SK-N-SH treated with all-trans-retinoic acid at 6 μM for 48 hours (cell line): ENCODE results near the gene ARHGAP15.

Experiments used
- ATAC-seq: fragments of 200-7000 bp; cut with Tn5 transposase; 3 replicates; pipeline ENCODE4 v1.9.1; 2020; ENCODE audit warnings: mild to moderate bottlenecking, moderate library complexity
- ARNTL ChIP-seq: fragments of 450-650 bp; formaldehyde crosslinking; IDR thresholded peaks from 2 replicates; pipeline ENCODE4 v1.5.0; 2020; ENCODE audit warnings: low read depth, mild to moderate bottlenecking, moderate library complexity, borderline replicate concordance
- BACH2 ChIP-seq: fragments of 250-450 bp; sonication (Bioruptor Pico); IDR thresholded peaks from 2 replicates; pipeline ENCODE4 v1.9.0; 2021; ENCODE audit warnings: mild to moderate bottlenecking, borderline replicate concordance
- CSDC2 ChIP-seq: fragments of 250-450 bp; sonication (Bioruptor Pico); IDR thresholded peaks from 2 replicates; pipeline ENCODE4 v1.5.0; 2020; ENCODE audit warnings: mild to moderate bottlenecking, moderate library complexity
- ESRRG ChIP-seq: fragments of 250-450 bp; sonication (Bioruptor Pico); IDR thresholded peaks from 2 replicates; pipeline ENCODE4 v1.6.1; 2021; ENCODE audit warnings: mild to moderate bottlenecking
- GLIS3 ChIP-seq: fragments of 250-450 bp; sonication (Bioruptor Pico); IDR thresholded peaks from 2 replicates; pipeline ENCODE4 v1.5.0; 2020; ENCODE audit warnings: mild to moderate bottlenecking, moderate library complexity
- ISL1 ChIP-seq: fragments of 250-450 bp; sonication (Bioruptor Pico); IDR thresholded peaks from 2 replicates; pipeline ENCODE4 v2.1.2; 2022; ENCODE audit warnings: mild to moderate bottlenecking, moderate library complexity
- OSR1 ChIP-seq: fragments of 250-450 bp; sonication (Bioruptor Pico); IDR thresholded peaks from 2 replicates; pipeline ENCODE4 v1.8.0; 2022; ENCODE audit warnings: moderate library complexity, mild to moderate bottlenecking, inconsistent platforms
- PATZ1 ChIP-seq: fragments of 250-450 bp; sonication (Bioruptor Pico); IDR thresholded peaks from 2 replicates; pipeline ENCODE4 v1.8.0; 2020; ENCODE audit warnings: mild to moderate bottlenecking, moderate library complexity, borderline replicate concordance
- PPARA ChIP-seq: fragments of 250-450 bp; sonication (Bioruptor Pico); IDR thresholded peaks from 2 replicates; pipeline ENCODE4 v1.5.0; 2020; ENCODE audit warnings: mild to moderate bottlenecking, borderline replicate concordance
- RARB ChIP-seq: fragments of 250-450 bp; sonication (Bioruptor Pico); IDR thresholded peaks from 2 replicates; pipeline ENCODE4 v1.8.0; 2021; ENCODE audit warnings: mild to moderate bottlenecking, moderate library complexity
- SNAI2 ChIP-seq: fragments of 250-450 bp; sonication (Bioruptor Pico); IDR thresholded peaks from 2 replicates; pipeline ENCODE4 v1.5.0; 2020; ENCODE audit warnings: mild to moderate bottlenecking, moderate library complexity
- TCF4 ChIP-seq: fragments of 250-450 bp; sonication (Bioruptor Pico); IDR thresholded peaks from 2 replicates; pipeline ENCODE4 v1.8.0; 2021; ENCODE audit warnings: mild to moderate bottlenecking, moderate library complexity, borderline replicate concordance
- TOX ChIP-seq: fragments of 250-450 bp; sonication (Bioruptor Pico); IDR thresholded peaks from 2 replicates; pipeline ENCODE4 v1.8.0; 2021; ENCODE audit warnings: mild to moderate bottlenecking, moderate library complexity, borderline replicate concordance
- ZC3H10 ChIP-seq: fragments of 250-450 bp; sonication (Bioruptor Pico); IDR thresholded peaks from 2 replicates; pipeline ENCODE4 v1.5.1; 2021; ENCODE audit warnings: mild to moderate bottlenecking, moderate library complexity
- ZFP3 ChIP-seq: fragments of 250-450 bp; sonication (Bioruptor Pico); IDR thresholded peaks from 2 replicates; pipeline ENCODE4 v1.5.0; 2020; ENCODE audit warnings: mild to moderate bottlenecking, moderate library complexity
- ZFP30 ChIP-seq: fragments of 450-650 bp; formaldehyde crosslinking; IDR thresholded peaks from 2 replicates; pipeline ENCODE4 v1.5.0; 2022; ENCODE audit warnings: mild to moderate bottlenecking, moderate library complexity
- ZNF565 ChIP-seq: fragments of 450-650 bp; formaldehyde crosslinking; conservative IDR thresholded peaks from 2 replicates; pipeline ENCODE4 v1.5.0; 2020; ENCODE audit warnings: low read depth, mild to moderate bottlenecking, moderate library complexity
- ZNF70 ChIP-seq: fragments of 450-650 bp; formaldehyde crosslinking; IDR thresholded peaks from 2 replicates; pipeline ENCODE4 v1.5.0; 2020; ENCODE audit warnings: mild to moderate bottlenecking, moderate library complexity
- ZNF8 ChIP-seq: fragments of 450-650 bp; formaldehyde crosslinking; IDR thresholded peaks from 2 replicates; pipeline ENCODE4 v1.5.0; 2020; ENCODE audit warnings: mild to moderate bottlenecking, moderate library complexity
- TF ChIP-seq, protein P1 (sequence below): fragments of 250-450 bp; sonication (Bioruptor Pico); IDR thresholded peaks from 2 replicates; pipeline ENCODE4 v1.5.0; 2020; ENCODE audit warnings: mild to moderate bottlenecking, moderate library complexity
- TF ChIP-seq, protein P2 (sequence below): fragments of 250-450 bp; sonication (Bioruptor Pico); IDR thresholded peaks from 2 replicates; pipeline ENCODE4 v1.5.1; 2021; ENCODE audit warnings: mild to moderate bottlenecking, moderate library complexity
- TF ChIP-seq, protein P3 (sequence below): fragments of 250-450 bp; sonication (Bioruptor Pico); IDR thresholded peaks from 2 replicates; pipeline ENCODE4 v1.8.0; 2021; ENCODE audit warnings: low read depth, mild to moderate bottlenecking, moderate library complexity, borderline replicate concordance
- TF ChIP-seq, protein P4 (sequence below): fragments of 250-450 bp; sonication (Bioruptor Pico); IDR thresholded peaks from 2 replicates; pipeline ENCODE4 v1.5.1; 2020; ENCODE audit warnings: low read depth, mild to moderate bottlenecking, moderate library complexity

The ARHGAP15 gene

DNA sequence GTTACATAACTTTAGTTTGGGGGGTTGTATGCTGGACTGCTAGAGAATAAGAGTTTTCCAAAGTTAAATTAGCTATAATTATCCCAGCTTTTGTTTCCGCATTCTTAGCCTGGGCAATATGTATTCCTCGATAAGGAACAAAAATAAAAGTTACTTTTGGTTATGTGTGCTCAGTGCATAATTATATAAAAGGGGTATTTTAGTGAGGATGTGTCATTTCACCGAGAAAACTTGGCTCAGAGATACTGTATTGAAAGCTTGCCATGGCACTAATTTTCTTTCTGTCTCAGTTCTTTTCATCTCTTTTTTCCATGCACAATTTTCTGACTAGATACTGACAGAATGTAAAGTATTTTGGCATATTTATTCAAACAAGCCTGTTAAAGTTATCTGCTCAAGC is 28.2 kb downstream of the ARHGAP15 start:
- no peak for ATAC-seq
- no peak for TF ChIP-seq CSDC2 (CRISPR knock-in tag)
- no peak for TF ChIP-seq ESRRG (CRISPR knock-in tag)
- no peak for TF ChIP-seq ZNF565 (CRISPR knock-in tag)
- TF ChIP-seq, protein P1, sequence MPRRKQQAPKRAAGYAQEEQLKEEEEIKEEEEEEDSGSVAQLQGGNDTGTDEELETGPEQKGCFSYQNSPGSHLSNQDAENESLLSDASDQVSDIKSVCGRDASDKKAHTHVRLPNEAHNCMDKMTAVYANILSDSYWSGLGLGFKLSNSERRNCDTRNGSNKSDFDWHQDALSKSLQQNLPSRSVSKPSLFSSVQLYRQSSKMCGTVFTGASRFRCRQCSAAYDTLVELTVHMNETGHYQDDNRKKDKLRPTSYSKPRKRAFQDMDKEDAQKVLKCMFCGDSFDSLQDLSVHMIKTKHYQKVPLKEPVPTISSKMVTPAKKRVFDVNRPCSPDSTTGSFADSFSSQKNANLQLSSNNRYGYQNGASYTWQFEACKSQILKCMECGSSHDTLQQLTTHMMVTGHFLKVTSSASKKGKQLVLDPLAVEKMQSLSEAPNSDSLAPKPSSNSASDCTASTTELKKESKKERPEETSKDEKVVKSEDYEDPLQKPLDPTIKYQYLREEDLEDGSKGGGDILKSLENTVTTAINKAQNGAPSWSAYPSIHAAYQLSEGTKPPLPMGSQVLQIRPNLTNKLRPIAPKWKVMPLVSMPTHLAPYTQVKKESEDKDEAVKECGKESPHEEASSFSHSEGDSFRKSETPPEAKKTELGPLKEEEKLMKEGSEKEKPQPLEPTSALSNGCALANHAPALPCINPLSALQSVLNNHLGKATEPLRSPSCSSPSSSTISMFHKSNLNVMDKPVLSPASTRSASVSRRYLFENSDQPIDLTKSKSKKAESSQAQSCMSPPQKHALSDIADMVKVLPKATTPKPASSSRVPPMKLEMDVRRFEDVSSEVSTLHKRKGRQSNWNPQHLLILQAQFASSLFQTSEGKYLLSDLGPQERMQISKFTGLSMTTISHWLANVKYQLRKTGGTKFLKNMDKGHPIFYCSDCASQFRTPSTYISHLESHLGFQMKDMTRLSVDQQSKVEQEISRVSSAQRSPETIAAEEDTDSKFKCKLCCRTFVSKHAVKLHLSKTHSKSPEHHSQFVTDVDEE (CRISPR knock-in tag), result no peak
- no peak for TF ChIP-seq TOX
- TF ChIP-seq, protein P2, sequence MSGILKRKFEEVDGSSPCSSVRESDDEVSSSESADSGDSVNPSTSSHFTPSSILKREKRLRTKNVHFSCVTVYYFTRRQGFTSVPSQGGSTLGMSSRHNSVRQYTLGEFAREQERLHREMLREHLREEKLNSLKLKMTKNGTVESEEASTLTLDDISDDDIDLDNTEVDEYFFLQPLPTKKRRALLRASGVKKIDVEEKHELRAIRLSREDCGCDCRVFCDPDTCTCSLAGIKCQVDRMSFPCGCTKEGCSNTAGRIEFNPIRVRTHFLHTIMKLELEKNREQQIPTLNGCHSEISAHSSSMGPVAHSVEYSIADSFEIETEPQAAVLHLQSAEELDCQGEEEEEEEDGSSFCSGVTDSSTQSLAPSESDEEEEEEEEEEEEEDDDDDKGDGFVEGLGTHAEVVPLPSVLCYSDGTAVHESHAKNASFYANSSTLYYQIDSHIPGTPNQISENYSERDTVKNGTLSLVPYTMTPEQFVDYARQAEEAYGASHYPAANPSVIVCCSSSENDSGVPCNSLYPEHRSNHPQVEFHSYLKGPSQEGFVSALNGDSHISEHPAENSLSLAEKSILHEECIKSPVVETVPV (CRISPR knock-in tag), result no peak
- TF ChIP-seq, protein P3, sequence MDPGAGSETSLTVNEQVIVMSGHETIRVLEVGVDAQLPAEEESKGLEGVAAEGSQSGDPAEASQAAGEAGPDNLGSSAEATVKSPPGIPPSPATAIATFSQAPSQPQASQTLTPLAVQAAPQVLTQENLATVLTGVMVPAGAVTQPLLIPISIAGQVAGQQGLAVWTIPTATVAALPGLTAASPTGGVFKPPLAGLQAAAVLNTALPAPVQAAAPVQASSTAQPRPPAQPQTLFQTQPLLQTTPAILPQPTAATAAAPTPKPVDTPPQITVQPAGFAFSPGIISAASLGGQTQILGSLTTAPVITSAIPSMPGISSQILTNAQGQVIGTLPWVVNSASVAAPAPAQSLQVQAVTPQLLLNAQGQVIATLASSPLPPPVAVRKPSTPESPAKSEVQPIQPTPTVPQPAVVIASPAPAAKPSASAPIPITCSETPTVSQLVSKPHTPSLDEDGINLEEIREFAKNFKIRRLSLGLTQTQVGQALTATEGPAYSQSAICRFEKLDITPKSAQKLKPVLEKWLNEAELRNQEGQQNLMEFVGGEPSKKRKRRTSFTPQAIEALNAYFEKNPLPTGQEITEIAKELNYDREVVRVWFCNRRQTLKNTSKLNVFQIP (CRISPR knock-in tag), result no peak
- no peak for TF ChIP-seq ZFP30 (CRISPR knock-in tag)
- TF ChIP-seq, protein P4, sequence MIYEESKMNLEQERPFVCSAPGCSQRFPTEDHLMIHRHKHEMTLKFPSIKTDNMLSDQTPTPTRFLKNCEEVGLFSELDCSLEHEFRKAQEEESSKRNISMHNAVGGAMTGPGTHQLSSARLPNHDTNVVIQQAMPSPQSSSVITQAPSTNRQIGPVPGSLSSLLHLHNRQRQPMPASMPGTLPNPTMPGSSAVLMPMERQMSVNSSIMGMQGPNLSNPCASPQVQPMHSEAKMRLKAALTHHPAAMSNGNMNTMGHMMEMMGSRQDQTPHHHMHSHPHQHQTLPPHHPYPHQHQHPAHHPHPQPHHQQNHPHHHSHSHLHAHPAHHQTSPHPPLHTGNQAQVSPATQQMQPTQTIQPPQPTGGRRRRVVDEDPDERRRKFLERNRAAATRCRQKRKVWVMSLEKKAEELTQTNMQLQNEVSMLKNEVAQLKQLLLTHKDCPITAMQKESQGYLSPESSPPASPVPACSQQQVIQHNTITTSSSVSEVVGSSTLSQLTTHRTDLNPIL (CRISPR knock-in tag), result peak; percentile 10; the same call in 1 of the 2 replicates
- TF ChIP-seq ZC3H10 (CRISPR knock-in tag), result no peak
- no peak for TF ChIP-seq ZNF8
- no peak for TF ChIP-seq ZNF70 (CRISPR knock-in tag)
- no peak for TF ChIP-seq PPARA (CRISPR knock-in tag)
- peak; percentile 67 for TF ChIP-seq ISL1
- TF ChIP-seq ZFP3, result peak; percentile 46; the same call in 1 of the 2 replicates
- TF ChIP-seq BACH2 (CRISPR knock-in tag), result no peak
- TF ChIP-seq OSR1 (CRISPR knock-in tag), result no peak
- no peak for TF ChIP-seq SNAI2 (CRISPR knock-in tag)
- no peak for TF ChIP-seq RARB (CRISPR knock-in tag)
- no peak for TF ChIP-seq ARNTL (CRISPR knock-in tag)
- no peak for TF ChIP-seq TCF4

DNA sequence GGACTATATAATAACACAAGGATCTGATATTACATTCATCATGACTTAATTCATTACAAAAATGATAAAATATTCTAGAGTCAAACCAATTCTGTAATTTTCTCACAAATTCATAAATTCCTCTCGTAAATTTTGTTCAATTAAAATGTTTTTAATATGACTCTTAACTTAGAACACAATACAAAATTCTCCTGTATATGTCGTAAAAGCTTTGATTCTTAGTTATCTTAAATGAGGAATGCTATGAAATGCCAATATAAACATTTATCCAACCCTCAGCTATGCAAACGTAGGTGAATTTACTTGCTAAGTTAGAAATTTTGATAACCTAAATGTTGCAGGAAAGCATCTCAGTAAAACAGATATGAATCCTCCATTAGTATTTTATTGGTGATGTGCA is 28.9 kb downstream of the ARHGAP15 start:
- no peak for TF ChIP-seq ZC3H10 (CRISPR knock-in tag)
- TF ChIP-seq ISL1, result peak; percentile 97
- TF ChIP-seq ARNTL (CRISPR knock-in tag), result no peak
- no peak for TF ChIP-seq ZNF70 (CRISPR knock-in tag)
- TF ChIP-seq, protein P2 (CRISPR knock-in tag), result peak; percentile 52; the same call in 1 of the 2 replicates
- no peak for TF ChIP-seq BACH2 (CRISPR knock-in tag)
- TF ChIP-seq PATZ1, result no peak
- TF ChIP-seq, protein P4 (CRISPR knock-in tag), result peak; percentile 81; the same call in 1 of the 2 replicates
- no peak for TF ChIP-seq CSDC2 (CRISPR knock-in tag)
- TF ChIP-seq OSR1 (CRISPR knock-in tag), result no peak
- 0 out of 2 replicates have a peak, but pooled peaks have one; percentile 63 for TF ChIP-seq ESRRG (CRISPR knock-in tag)
- TF ChIP-seq, protein P1 (CRISPR knock-in tag), result no peak
- no peak for TF ChIP-seq ZFP30 (CRISPR knock-in tag)
- TF ChIP-seq GLIS3, result no peak
- TF ChIP-seq ZNF8, result no peak
- no peak for TF ChIP-seq PPARA (CRISPR knock-in tag)
- no peak for TF ChIP-seq ZNF565 (CRISPR knock-in tag)
- TF ChIP-seq RARB (CRISPR knock-in tag), result no peak
- no peak for TF ChIP-seq ZFP3
- ATAC-seq, result no peak
